Eye (tissue), 1 donor: Measurements from ENCODE around the gene DMRTB1.

Experiments used
- DNase-seq: peaks from one replicate; pipeline ENCODE4 v3.0.0-alpha.2; 2015

The DMRTB1 gene

DNA sequence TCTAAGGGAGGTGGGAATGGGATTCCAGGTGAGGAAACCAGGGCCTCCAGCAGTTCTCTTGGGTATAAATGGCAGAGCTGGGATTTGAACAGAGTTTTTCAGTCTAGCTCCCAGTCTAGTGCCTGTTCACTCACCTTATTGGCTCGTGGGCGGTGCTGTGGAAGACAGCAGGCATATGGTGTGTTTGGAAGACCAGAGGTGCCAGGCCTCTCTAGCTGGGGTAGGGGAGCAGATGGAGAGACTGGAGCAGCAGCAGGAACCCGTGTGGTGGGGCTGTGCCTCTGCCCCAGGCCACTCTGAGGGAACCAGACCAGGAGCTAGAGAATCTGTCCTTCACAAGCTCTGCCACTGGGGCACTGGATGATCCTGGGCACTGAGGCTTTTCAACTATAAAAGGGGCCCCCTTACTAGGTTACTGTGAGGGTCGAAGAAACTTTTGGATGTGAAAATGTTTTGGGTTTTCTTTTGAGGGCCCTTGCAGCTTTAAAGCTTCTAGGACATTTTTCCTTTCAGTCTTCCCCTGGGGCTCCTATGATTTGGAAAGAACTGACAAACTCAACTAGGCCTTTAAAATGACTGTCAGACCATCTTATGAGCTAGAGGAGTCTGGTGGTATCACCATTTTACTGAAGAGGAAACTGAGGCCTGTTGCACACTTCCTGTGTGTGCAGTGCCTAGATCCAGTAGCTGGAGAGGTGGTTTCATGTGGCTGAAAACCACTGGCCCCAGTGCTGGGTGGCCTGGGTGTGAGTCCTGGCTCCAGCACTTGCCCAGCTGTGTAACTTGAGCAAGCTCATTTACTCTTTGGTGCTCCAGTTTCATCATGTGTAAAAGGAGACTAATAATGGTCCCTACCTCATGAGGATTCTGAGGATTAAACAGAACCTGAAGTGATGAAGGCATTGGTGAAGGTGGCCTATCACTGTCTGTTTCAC, 6.1 kb downstream of the DMRTB1 start:
- DNase-seq: no peak

- no peak for DNase-seq
These were observed 8.2 kb downstream of the DMRTB1 start for GRCh38 chr1:53467391-53467790.

DNA sequence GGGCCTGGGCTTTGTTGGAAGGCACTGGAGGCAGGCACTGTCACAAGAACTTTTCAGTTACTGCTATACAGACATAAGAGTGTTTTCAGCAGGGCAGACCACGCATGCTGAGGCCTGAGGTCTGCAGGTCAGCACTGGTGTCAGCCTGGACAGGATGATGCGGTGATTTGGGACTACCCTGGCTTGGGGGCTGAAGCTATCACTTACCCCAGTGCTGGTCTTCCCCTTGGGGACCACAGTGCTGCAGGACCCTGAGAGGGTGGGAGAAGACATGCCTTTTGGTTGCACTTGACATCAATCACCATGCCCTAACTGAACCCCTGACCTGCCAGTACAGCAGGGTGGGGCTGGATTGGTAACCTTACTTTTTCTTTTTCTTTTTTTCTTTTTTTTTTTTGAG, 9.2 kb downstream of the DMRTB1 start:
- DNase-seq: no peak

DNA sequence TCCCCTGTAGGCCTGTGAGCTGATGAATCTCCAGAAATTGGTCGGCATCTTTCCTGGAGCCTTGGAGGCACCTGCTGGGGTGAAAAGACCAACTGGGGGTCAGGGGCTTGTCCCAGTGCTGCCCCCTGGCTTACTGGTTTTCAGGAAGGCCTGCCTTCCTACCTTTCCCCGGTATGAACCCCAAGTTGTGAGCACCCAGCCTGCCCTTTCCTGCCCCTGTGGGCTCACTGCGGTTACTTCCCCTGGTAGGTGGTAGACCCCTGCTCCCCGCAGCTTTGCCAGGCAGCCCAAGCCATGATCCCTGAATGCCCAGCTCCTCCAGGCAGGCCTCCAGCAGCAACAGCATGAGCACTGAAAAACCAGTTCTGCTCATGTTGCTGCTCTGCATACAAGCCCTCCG, 10.2 kb downstream of the DMRTB1 start:
- DNase-seq: no peak

GRCh38 chr1:53470155-53470554, 11.0 kb downstream of the DMRTB1 start:
- DNase-seq: peak; percentile 93

- no peak for DNase-seq
These were observed 11.4 kb downstream of the DMRTB1 start for GRCh38 chr1:53470584-53470983.

DNA sequence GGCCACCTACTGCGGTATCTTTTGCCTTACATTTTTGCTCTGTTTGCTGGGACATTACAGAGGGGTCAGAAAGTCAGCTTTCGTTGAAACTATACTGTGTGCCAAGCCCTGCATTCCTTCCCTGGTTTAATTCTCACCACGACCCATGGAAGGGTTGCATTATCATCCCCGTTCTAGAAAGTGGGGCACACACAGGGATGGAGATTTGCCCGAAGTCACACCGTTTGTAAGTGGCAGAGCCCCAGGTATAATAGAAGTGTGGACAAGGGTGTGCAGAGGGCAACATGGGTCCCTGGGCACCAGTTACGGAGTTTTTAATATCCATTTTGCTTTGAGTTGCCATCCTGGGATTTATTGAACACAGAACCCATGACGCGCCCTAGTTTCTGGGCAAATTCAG, 11.8 kb downstream of the DMRTB1 start:
- DNase-seq: no peak

- DNase-seq: no peak
These were observed 14.3 kb downstream of the DMRTB1 start for GRCh38 chr1:53473463-53473862.

DNA sequence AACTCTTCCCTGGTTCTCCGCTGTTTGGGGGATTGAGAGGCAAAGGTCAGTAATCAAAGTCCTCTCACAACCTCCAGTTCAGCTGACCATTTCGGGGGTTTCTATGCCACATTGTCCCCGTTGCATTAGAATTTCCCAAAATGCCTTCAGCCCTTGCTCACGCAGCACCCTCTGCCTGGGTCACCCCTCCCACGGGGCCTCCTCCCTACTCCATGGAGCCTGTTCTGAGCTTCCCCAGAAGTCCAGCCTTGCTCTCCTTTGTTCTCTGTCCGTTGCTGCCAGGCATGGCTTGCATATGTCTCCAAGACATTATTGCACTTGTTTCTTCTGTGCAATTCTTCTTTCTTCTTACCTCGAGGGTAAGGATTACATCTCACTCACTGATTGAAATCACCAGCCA, 16.5 kb downstream of the DMRTB1 start:
- DNase-seq: no peak

GRCh38 chr1:53476579-53476978, 17.4 kb downstream of the DMRTB1 start:
- DNase-seq: no peak

DNA sequence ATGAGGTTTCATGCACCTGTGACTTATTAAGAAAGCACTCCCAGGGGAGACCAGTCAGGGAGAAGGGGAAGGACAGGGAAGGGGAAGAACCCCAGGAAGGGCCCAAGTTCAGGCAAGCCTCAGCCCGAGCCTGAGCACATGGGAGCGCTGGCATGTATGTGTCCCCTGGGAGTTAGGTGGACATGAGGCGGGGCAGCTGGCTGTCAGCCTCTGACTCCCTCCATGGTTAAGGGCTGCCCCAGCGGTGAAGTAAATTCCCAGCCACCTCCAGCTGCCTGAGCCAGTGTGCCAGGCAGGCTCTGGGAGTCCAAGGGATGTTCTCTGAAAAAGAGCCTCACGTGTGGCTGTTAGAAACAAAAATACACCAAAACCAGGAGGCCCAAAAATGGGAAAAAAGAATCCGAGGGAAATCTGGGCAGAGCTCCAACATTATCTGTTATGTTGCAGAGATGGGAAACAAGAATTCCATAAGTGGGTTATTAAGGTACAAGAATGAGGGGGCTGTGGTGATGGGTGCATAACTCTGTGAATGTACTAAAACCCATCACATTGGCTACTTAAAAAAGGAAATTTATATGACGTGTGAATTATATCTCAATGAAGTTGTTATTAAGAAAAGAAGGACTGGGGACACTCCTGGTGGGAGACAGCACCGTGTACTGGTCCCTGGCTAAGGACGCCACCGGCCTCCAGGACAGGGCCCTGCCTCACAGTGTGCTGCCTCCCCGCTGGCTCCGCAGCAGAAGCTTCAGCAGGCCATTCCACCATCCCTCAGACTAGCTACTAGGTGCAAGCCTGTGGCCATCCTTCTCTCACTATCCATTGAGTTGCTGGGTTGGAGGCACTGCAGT, 18.7 kb downstream of the DMRTB1 start:
- DNase-seq: peak; percentile 54

GRCh38 chr1:53478502-53478818, 19.3 kb downstream of the DMRTB1 start:
- no peak for DNase-seq

DNA sequence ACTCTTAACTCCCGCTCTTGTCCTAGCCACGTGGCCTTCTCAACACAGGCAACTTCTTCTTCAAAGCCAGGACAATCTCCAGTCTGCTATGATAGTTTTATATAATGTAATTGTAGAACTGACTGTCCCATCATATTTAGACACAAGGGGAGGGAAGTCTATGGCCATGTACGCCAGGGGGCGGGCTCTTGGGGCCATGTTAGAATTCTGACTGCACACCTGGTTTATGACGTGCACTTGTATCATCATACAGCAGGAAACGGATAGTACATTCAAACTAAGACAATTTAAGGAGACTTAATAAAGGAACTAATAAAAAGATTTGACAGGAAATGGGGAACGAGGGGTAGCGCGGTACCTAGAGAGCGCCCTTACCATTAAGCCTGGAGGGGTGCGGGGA, 21.5 kb downstream of the DMRTB1 start:
- DNase-seq: no peak

- no peak for DNase-seq
These were observed 22.3 kb downstream of the DMRTB1 start for GRCh38 chr1:53481456-53481855.

GRCh38 chr1:53482441-53483153, 23.4 kb downstream of the DMRTB1 start:
- DNase-seq: no peak

DNA sequence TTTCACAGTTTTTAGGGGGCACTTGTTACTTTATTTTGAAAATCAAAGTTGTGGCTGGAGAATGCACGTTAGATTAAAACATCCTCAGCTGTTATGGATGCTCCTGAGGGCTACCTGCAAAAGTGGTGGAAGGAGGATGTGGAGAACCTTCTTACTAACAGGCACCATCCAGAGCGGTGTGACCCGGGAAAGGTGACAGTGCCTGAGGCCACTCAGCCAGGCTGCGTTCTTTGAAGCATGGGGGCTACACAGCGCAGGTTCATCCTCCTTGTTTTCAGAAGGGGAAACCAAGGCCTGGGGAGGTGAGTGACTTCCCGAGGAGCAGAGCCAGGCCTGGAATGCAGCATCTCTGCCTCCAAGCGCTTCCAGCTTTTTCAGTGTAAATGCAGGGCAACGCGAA, 24.0 kb downstream of the DMRTB1 start:
- no peak for DNase-seq

DNA sequence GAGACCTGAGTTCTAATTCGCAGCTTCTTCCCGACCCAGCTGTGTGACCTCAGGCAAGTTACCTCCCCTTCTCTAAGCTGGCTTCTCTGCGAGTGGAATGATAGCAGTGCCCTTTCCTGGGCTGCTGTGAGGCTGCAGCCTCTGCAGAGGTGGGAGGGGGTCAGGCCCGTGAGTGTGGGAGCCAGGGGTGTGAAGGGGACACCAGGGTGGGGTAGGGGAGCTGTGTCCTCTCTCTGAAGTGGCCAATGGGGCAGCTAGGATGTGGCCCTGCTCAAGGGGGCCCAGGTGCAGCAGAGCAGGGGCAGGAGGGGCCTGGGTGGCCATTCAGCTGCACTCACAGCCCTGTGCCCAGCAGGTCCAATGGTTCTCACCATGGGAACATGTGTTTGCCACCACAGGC, 24.5 kb downstream of the DMRTB1 start:
- DNase-seq: no peak

GRCh38 chr1:53484705-53485477, 25.7 kb downstream of the DMRTB1 start:
- no peak for DNase-seq

DNA sequence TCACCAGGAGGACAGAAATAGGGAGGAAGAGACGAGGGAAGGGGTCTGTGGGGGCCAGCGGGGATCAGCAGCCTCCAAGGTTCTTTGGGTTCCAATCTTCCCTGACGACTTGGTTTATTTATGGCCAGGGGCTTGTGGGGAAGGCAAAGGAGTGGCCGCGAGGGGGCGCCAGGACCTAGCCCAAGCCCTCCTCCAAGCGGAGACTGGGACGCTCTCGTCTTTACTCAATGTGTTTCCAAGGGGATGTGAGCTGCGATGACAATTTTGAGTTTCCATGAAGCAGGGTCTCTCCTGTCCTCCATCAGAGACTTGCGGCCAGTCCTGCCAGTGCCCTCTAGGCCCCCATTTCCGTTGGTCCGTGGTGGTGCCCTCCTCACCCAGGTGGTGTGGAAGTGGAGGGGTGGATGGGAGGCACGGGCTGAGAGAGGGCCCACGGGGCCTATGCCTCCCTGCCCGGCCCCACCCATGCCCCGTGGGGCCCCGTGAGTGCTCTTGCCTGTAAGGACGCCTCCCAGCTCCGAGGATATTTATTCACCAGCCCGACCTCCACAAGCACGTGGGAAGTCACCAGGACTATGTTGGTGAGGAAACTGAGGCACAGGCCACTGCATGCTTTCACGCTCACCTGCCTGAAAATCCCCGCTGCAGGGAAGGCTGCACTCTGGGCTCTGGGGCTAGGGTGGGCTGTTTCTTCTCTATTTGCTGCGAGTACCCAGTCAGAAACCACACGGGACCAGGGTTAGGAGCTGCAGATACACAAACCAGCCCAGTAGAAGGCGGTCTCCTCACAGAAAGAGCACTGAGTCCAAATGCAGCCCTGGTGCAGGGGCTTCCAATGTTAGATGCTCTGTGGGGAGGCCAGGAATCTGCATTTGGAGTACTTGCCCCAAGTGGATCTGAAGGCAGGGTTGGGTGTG, 26.5 kb downstream of the DMRTB1 start:
- DNase-seq: peak; percentile 96

DNA sequence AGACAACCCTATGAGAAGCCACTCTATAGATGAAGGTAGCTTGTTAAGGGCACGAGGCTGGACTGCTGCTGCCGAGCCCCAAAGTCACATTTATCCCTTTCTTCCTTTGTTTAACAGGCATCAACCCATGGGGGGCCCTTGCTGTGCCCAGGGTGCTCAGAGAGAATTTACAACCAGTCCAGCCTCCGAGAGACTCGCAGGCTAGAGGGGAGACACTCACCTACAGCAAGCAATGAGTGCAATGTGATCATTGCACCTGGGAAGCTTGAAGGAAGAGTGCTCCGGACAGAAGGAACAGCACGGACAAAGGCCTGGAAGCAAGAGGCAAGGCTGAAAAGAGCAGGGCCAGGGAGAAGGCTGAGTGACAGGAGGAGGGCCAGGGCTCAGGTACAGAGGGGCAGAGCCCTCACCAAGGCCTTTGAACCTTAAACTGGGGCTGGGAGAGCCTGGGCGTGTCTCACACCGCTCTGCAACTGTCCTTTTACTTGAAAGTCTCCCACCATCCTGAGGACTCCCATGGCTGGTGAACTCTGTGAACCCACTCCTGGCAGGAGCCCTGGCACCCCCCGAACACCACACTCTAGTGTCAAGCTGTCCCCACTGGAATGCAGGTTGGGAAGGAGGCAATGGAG, 27.3 kb downstream of the DMRTB1 start:
- DNase-seq: no peak

GRCh38 chr1:53490351-53490750, 31.2 kb downstream of the DMRTB1 start:
- DNase-seq: no peak
